K562 (cell line): ENCODE data around the gene C18orf63. TPM values are rescaled to one million over a fixed set of nuclear protein-coding genes. Genes with fewer than 3 reads are reported as not detected.

Experiments
- ATAC-seq: fragments of 200-7000 bp; cut with Tn5 transposase; 3 replicates; pipeline ENCODE4 v1.9.1; 2020; ENCODE audit warnings: moderate library complexity
- BruUV-seq: library from RNA; stranded (reverse); fragments of 400-500 nt; replicated peaks from 2 replicates; lab custom pipeline; 2021; lab: Mats Ljungman, UMichigan
- CTCF ChIA-PET: fragments of 300-600 bp; formaldehyde crosslinking; extraction: SDS; loops from one replicate; lab custom pipeline; 2021; ENCODE audit warnings: low intra/inter-chr PET ratio; lab: Yijun Ruan, JAX
- POLR2A ChIA-PET: fragments of 300-600, 350-650 bp; sonication (Branson Sonifier 250); formaldehyde crosslinking; extraction: SDS; loops from one replicate; lab custom pipeline; 2021; ENCODE audit warnings: antibody characterized with exemption, inconsistent platforms; lab: Yijun Ruan, JAX
- DNase-seq, 4 experiments: peaks; one replicate each; pipeline versions ENCODE4 v3.0.0 to v3.0.0-alpha.2; 2011 to 2018; ENCODE audit warnings: low spot score in 3 of 4, mixed read lengths in 3 of 4; ENCODE audit errors: extremely low read depth in 1 of 4
- FAIRE-seq: peaks from 2 replicates; lab custom pipeline; 2011; peaks lifted over from hg19 to GRCh38; lab: Jason Lieb, UNC
- H2AFZ ChIP-seq: 2 replicates; pipeline ENCODE4 v1.6.0; 2011; ENCODE audit warnings: low read depth, low read length, control low read depth, inconsistent platforms
- H3K27ac ChIP-seq: fragments of 200-600 bp; 3 replicates; pipeline ENCODE4 v1.8.0; 2011; ENCODE audit warnings: low read depth, mild to moderate bottlenecking, control low read depth, inconsistent platforms, low read length, moderate library complexity, mixed read lengths; ENCODE audit errors: extremely low read depth
- H3K27me3 ChIP-seq, 2 experiments: fragments of 300-600 bp in 1 of 2; 2 replicates in 1 of 2; 3 replicates in 1 of 2; pipeline versions ENCODE4 v1.6.0 to v1.8.0; 2011; ENCODE audit warnings: inconsistent platforms in 2 of 2, low read length in 2 of 2, mild to moderate bottlenecking in 1 of 2, mixed read lengths in 1 of 2, moderate library complexity in 1 of 2; ENCODE audit not compliant: control insufficient read depth in 2 of 2, insufficient read depth in 2 of 2
- H3K36me3 ChIP-seq: fragments of 300-600 bp; 3 replicates; pipeline ENCODE4 v1.8.0; 2011; ENCODE audit warnings: mild to moderate bottlenecking, low read length, inconsistent platforms; ENCODE audit not compliant: control insufficient read depth, insufficient read depth
- H3K4me1 ChIP-seq, 2 experiments: fragments of 200-600 bp in 1 of 2; replicated peaks in 1 of 2; 2 replicates in 1 of 2; 3 replicates in 1 of 2; pipeline versions ENCODE4 v1.5.1 to v1.8.0; 2011; ENCODE audit warnings: inconsistent platforms in 2 of 2, low read length in 2 of 2, mild to moderate bottlenecking in 1 of 2, mixed read lengths in 1 of 2, moderate library complexity in 1 of 2; ENCODE audit not compliant: control insufficient read depth in 2 of 2, insufficient read depth in 2 of 2
- H3K4me2 ChIP-seq: 2 replicates; pipeline ENCODE4 v1.6.1; 2011; ENCODE audit warnings: low read length, control low read depth, inconsistent platforms, mixed read lengths; ENCODE audit not compliant: insufficient read depth
- H3K4me3 ChIP-seq: fragments of 200-600 bp; sonication (generic), shearing (Covaris generic); 2 replicates; pipeline ENCODE4 v1.5.1; 2016; ENCODE audit warnings: control low read depth, inconsistent platforms
- H3K79me2 ChIP-seq: fragments of 200-600 bp; 3 replicates; pipeline ENCODE4 v1.8.0; 2011; ENCODE audit warnings: low read length, inconsistent platforms; ENCODE audit not compliant: control insufficient read depth, insufficient read depth
- H3K9ac ChIP-seq, 2 experiments: 2 replicates each; pipeline versions ENCODE4 v1.6.0 to v1.6.1; 2011; ENCODE audit warnings: low read depth in 2 of 2, low read length in 2 of 2, control low read depth in 1 of 2, inconsistent platforms in 1 of 2, mild to moderate bottlenecking in 1 of 2, mixed read lengths in 1 of 2; ENCODE audit not compliant: insufficient read depth in 1 of 2
- H3K9me1 ChIP-seq: one replicate; pipeline ENCODE4 v1.6.0; 2011; ENCODE audit warnings: inconsistent platforms, mild to moderate bottlenecking, low read length, moderate library complexity; ENCODE audit not compliant: control insufficient read depth, insufficient read depth
- H3K9me3 ChIP-seq: replicated peaks from 2 replicates; pipeline ENCODE4 v1.5.1; 2011; ENCODE audit warnings: low read depth, low read length, inconsistent platforms; ENCODE audit not compliant: control insufficient read depth, insufficient read depth
- H4K20me1 ChIP-seq: replicated peaks from 2 replicates; pipeline ENCODE4 v1.6.1; 2011; ENCODE audit warnings: low read length, inconsistent platforms, mixed read lengths; ENCODE audit not compliant: control insufficient read depth, insufficient read depth
- MGA ChIP-seq: fragments of 450-650 bp; IDR thresholded peaks from 2 replicates; pipeline ENCODE4 v1.6.1; 2016; ENCODE audit warnings: mild to moderate bottlenecking, moderate library complexity
- PPARD ChIP-seq: fragments of 250-450 bp; sonication (Bioruptor Pico); IDR thresholded peaks from 2 replicates; pipeline ENCODE4 v1.8.0; 2022; ENCODE audit warnings: inconsistent platforms, mild to moderate bottlenecking, moderate library complexity
- SMAD3 ChIP-seq: fragments of 450-650 bp; formaldehyde crosslinking; conservative IDR thresholded peaks from 2 replicates; pipeline ENCODE4 v1.4.0; 2020; ENCODE audit warnings: mild to moderate bottlenecking
- ZBTB9 ChIP-seq: fragments of 450-650 bp; formaldehyde crosslinking; IDR thresholded peaks from 2 replicates; pipeline ENCODE4 v1.4.0; 2020; ENCODE audit warnings: mild to moderate bottlenecking, moderate library complexity
- ZNF239 ChIP-seq: fragments of 250-450 bp; sonication (Bioruptor Pico); IDR thresholded peaks from 2 replicates; pipeline ENCODE4 v1.4.0; 2020; ENCODE audit warnings: mild to moderate bottlenecking
- ZSCAN32 ChIP-seq: fragments of 450-650 bp; formaldehyde crosslinking; IDR thresholded peaks from 2 replicates; pipeline ENCODE4 v1.4.0; 2020; ENCODE audit warnings: mild to moderate bottlenecking, moderate library complexity
- WGBS: fragments of 100-300 bp; shearing (Covaris generic); methylation state at CpG from one replicate; pipeline ENCODE4 v1.1.6; 2016; ENCODE audit warnings: low coverage, mixed read lengths; ENCODE audit not compliant: insufficient coverage; ENCODE audit errors: missing lambda C conversion rate; 5-methylcytosine and 5-hydroxymethylcytosine counted together
- in situ Hi-C: fragments of 300-500 bp; cut with MboI; formaldehyde crosslinking; loops from 4 replicates; pipeline ENCODE4 v1.15.0; 2018; ENCODE audit warnings: inconsistent platforms, mixed read lengths
- intact Hi-C: fragments of 100-400 bp; cut with micrococcal nuclease; formaldehyde crosslinking; loops from 2 replicates; pipeline ENCODE4 v1.14.2; 2022
- polyA plus RNA-seq, 8 experiments: library from polyadenylated mRNA; depleted of rRNA in 4 of 8; stranded (reverse) in 5 of 8; unstranded in 3 of 8; fragments of >200 nt; fragmentation: Nextera tagmentation in 2 of 8; fragmentation: Illumina TruSeq in 1 of 8; extraction: Ambion mirVana in 2 of 8; extraction: Trizol in 1 of 8; gene quantifications; 2 replicates each; pipeline versions ENCODE4 v1.2.1 to v1.2.3, GENCODE V29; 2011 to 2014; ENCODE audit warnings: inconsistent platforms in 1 of 8, missing spikeins in 1 of 8
- total RNA-seq, 7 experiments: library from RNA; depleted of rRNA in 6 of 7; stranded (reverse); fragments of >200 nt in 6 of 7; fragmentation: Illumina TruSeq in 2 of 7; extraction: Trizol in 2 of 7; gene quantifications; 2 replicates each; pipeline versions ENCODE4 v1.2.1 to v1.2.3, GENCODE V29; 2011 to 2021; ENCODE audit warnings: low replicate concordance in 1 of 7

Gene C18orf63
- total and polyA plus RNA-seq, 9 of the 15 experiments (the other 6 are each of a cell fraction or from before 2014, with no cell fraction given) = not detected

- no peaks in the 10 kb centered on the region for H4K20me1 ChIP-seq
- FAIRE-seq (no peak), DNase-seq (no peak), ATAC-seq (no peak)
- in situ Hi-C loops (no loop called here), intact Hi-C loops (no loop called here)
- H3K9ac ChIP-seq = no peak overlapping the region
- no peaks in the 10 kb centered on the region for H3K36me3 ChIP-seq
- no peaks in the 10 kb centered on the region for H3K79me2 ChIP-seq
- no peaks in the 10 kb centered on the region for H3K9me3 ChIP-seq
- H3K4me1 ChIP-seq = no peaks in the 10 kb centered on the region
- no peak overlapping the region for H2AFZ ChIP-seq
- H3K9me1 ChIP-seq = no peaks in the 10 kb centered on the region
- no peak overlapping the region for H3K4me3 ChIP-seq
- POLR2A ChIA-PET = interaction anchor here (0.6 kb wide), 1 partner anchor 1073 kb away, joined by 3 read pairs; no protein-coding TSS in a partner anchor
- CTCF ChIA-PET = no interaction called here
- H3K27me3 ChIP-seq = peaks cover 2 to 38% of the 10 kb centered on the region in 2 experiments; a peak in 4 of 5 replicates
- WGBS = 4% methylated on average over 15 of the region's 20 CpGs
- no peak overlapping the region for H3K27ac ChIP-seq
- no TSS peak for BruUV-seq
- no peak overlapping the region for H3K4me2 ChIP-seq
- TF ChIP-seq SMAD3 (CRISPR knock-in tag) (no peak), ZBTB9 (no peak), ZSCAN32 (no peak), PPARD (CRISPR knock-in tag) (no peak), ZNF239 (CRISPR knock-in tag) (no peak), MGA (no peak)
Observed at GRCh38 chr18:74389991-74390390, 74.4 kb downstream of the C18orf63 start.
